A549 (cell line): ENCODE data around the gene CREB5.

Experiments
- CTCF ChIP-seq: fragments of >200 bp; sonication (Bioruptor Twin); formaldehyde crosslinking; IDR thresholded peaks from 3 replicates; pipeline ENCODE4 v1.5.1; 2016
- EP300 ChIP-seq, 2 experiments: fragments of >200 bp; sonication (Bioruptor Twin); formaldehyde crosslinking; IDR thresholded peaks; 2 replicates in 1 of 2; 3 replicates in 1 of 2; pipeline ENCODE4 v1.6.1; 2016 to 2017
- HDAC2 ChIP-seq: fragments of 200-600 bp; sonication (generic); IDR thresholded peaks from 2 replicates; pipeline ENCODE4 v1.6.1; 2016
- PHF8 ChIP-seq: fragments of 200-600 bp; sonication (generic); IDR thresholded peaks from 2 replicates; pipeline ENCODE4 v1.6.1; 2016; ENCODE audit warnings: low read depth, mild to moderate bottlenecking, antibody characterized with exemption, moderate library complexity, borderline replicate concordance

- TF ChIP-seq PHF8 (no peak), HDAC2 (no peak), EP300 (IDR thresholded peaks at IDR 0.05) (peak in 1 of 2 experiments; percentile 61; a peak in 1 of 5 replicates), CTCF (no peak)
These were observed 443.4 kb downstream of the CREB5 start for GRCh38 chr7:28855538-28856217.
